IMR-90 (cell line): Measurements from ENCODE around the gene RAB11FIP3. TPM values are rescaled to one million over a fixed set of nuclear protein-coding genes. Genes with fewer than 3 reads are reported as not detected.
A peak's percentile ranks its signal among the peaks of the same experiment; 100 is the strongest.

ENCODE experiments used
- ATAC-seq: fragments of 200-7000 bp; cut with Tn5 transposase; 2 replicates; pipeline ENCODE4 v1.9.1; 2020; ENCODE audit warnings: low read depth, mild to moderate bottlenecking, moderate library complexity
- BruUV-seq: library from RNA; stranded (reverse); fragments of 400-500 nt; replicated peaks from 2 replicates; lab custom pipeline; 2021; lab: Mats Ljungman, UMichigan
- CTCF ChIA-PET: fragments of 300-600 bp; formaldehyde crosslinking; extraction: SDS; loops from one replicate; lab custom pipeline; 2021; ENCODE audit warnings: antibody characterized with exemption; lab: Yijun Ruan, JAX
- POLR2A ChIA-PET: fragments of 300-600 bp; sonication (Branson Sonifier 250); formaldehyde crosslinking; loops from one replicate; lab custom pipeline; 2022; ENCODE audit warnings: antibody characterized with exemption; ENCODE audit not compliant: unreplicated experiment; lab: Charles Lee
- DNase-seq: peaks from one replicate; pipeline ENCODE4 v3.0.0; 2013
- H2AFZ ChIP-seq: replicated peaks from 2 replicates; pipeline ENCODE3; 2013; ENCODE audit warnings: low read length, mild to moderate bottlenecking; ENCODE audit not compliant: poor library complexity
- H2AK5ac ChIP-seq: 2 replicates; pipeline ENCODE4 v1.6.1; 2013; ENCODE audit warnings: low read depth, low read length, inconsistent platforms
- H2AK9ac ChIP-seq: replicated peaks from 2 replicates; pipeline ENCODE3; 2013; ENCODE audit warnings: mild to moderate bottlenecking, low read depth, low read length, moderate library complexity; ENCODE audit not compliant: poor library complexity
- H2BK120ac ChIP-seq: 2 replicates; pipeline ENCODE4 v1.6.1; 2013; ENCODE audit warnings: low read depth, low read length, inconsistent platforms
- H2BK15ac ChIP-seq: 3 replicates; pipeline ENCODE4 v1.6.1; 2013; ENCODE audit warnings: low read depth, low read length, inconsistent platforms
- H2BK20ac ChIP-seq: 2 replicates; pipeline ENCODE4 v1.6.1; 2013; ENCODE audit warnings: low read depth, mild to moderate bottlenecking, inconsistent platforms, low read length, moderate library complexity
- H2BK5ac ChIP-seq: 2 replicates; pipeline ENCODE4 v1.6.1; 2013; ENCODE audit warnings: mild to moderate bottlenecking, low read depth, low read length, inconsistent platforms; ENCODE audit not compliant: poor library complexity, severe bottlenecking
- H3K14ac ChIP-seq: replicated peaks from 2 replicates; pipeline ENCODE4 v1.6.1; 2013; ENCODE audit warnings: low read depth, low read length, inconsistent platforms
- H3K18ac ChIP-seq: 2 replicates; pipeline ENCODE4 v1.6.1; 2013; ENCODE audit warnings: low read depth, low read length, control low read depth
- H3K23ac ChIP-seq: 2 replicates; pipeline ENCODE4 v1.6.1; 2013; ENCODE audit warnings: low read depth, low read length, inconsistent platforms
- H3K27ac ChIP-seq: 2 replicates; pipeline ENCODE4 v1.5.1; 2013; ENCODE audit warnings: mild to moderate bottlenecking, control low read depth, low read length; ENCODE audit not compliant: insufficient read depth
- H3K27me3 ChIP-seq: 2 replicates; pipeline ENCODE4 v1.6.1; 2013; ENCODE audit warnings: low read length; ENCODE audit not compliant: control insufficient read depth, insufficient read depth
- H3K36me3 ChIP-seq: 2 replicates; pipeline ENCODE4 v1.6.1; 2013; ENCODE audit warnings: low read length, mixed read lengths; ENCODE audit not compliant: control insufficient read depth, insufficient read depth
- H3K4ac ChIP-seq: 2 replicates; pipeline ENCODE4 v1.6.1; 2013; ENCODE audit warnings: low read depth, low read length, inconsistent platforms
- H3K4me1 ChIP-seq: 2 replicates; pipeline ENCODE4 v1.6.1; 2013; ENCODE audit warnings: low read length, mixed read lengths; ENCODE audit not compliant: control insufficient read depth, insufficient read depth
- H3K4me2 ChIP-seq: 2 replicates; pipeline ENCODE4 v1.6.1; 2013; ENCODE audit warnings: low read depth, mild to moderate bottlenecking, control low read depth, low read length, moderate library complexity
- H3K4me3 ChIP-seq: 2 replicates; pipeline ENCODE4 v1.5.1; 2013; ENCODE audit warnings: low read depth, mild to moderate bottlenecking, control low read depth, low read length, moderate library complexity; ENCODE audit not compliant: insufficient read depth
- H3K56ac ChIP-seq: 2 replicates; pipeline ENCODE4 v1.6.1; 2013; ENCODE audit warnings: low read length, inconsistent platforms; ENCODE audit not compliant: insufficient read depth; ENCODE audit errors: extremely low read depth
- H3K79me1 ChIP-seq, 2 experiments: 2 replicates each; pipeline ENCODE4 v1.6.1; 2013; ENCODE audit warnings: low read length in 2 of 2, inconsistent platforms in 1 of 2, low read depth in 1 of 2
- H3K9ac ChIP-seq: 2 replicates; pipeline ENCODE4 v1.6.1; 2013; ENCODE audit warnings: low read depth, low read length, control low read depth
- H3K9me1 ChIP-seq: 2 replicates; pipeline ENCODE4 v1.6.1; 2013; ENCODE audit warnings: low read length, inconsistent platforms; ENCODE audit not compliant: insufficient read depth
- H3K9me3 ChIP-seq: 2 replicates; pipeline ENCODE4 v1.6.1; 2013; ENCODE audit warnings: low read length; ENCODE audit not compliant: control insufficient read depth, insufficient read depth
- H4K20me1 ChIP-seq: 2 replicates; pipeline ENCODE4 v1.6.1; 2013; ENCODE audit warnings: low read length, inconsistent platforms; ENCODE audit not compliant: insufficient read depth
- H4K5ac ChIP-seq: 2 replicates; pipeline ENCODE4 v1.6.1; 2013; ENCODE audit warnings: mild to moderate bottlenecking, low read depth, low read length, control low read depth
- H4K8ac ChIP-seq, 2 experiments: 2 replicates each; pipeline ENCODE4 v1.6.1; 2013; ENCODE audit warnings: low read depth in 2 of 2, low read length in 2 of 2, control low read depth in 1 of 2, inconsistent platforms in 1 of 2
- H4K91ac ChIP-seq: 2 replicates; pipeline ENCODE4 v1.6.1; 2013; ENCODE audit warnings: low read depth, low read length, inconsistent platforms; ENCODE audit not compliant: insufficient read depth
- BHLHE40 ChIP-seq: fragments of 150-350 bp; IDR thresholded peaks from 2 replicates; pipeline ENCODE4 v1.6.1; 2016; ENCODE audit warnings: mild to moderate bottlenecking, low read depth, low read length
- CEBPB ChIP-seq: IDR thresholded peaks from 2 replicates; pipeline ENCODE4 v1.6.1; 2012; ENCODE audit warnings: low read depth, low read length, improper control_type of control experiment
- CHD1 ChIP-seq: IDR thresholded peaks from 2 replicates; pipeline ENCODE4 v1.6.1; 2012; ENCODE audit warnings: low read depth, low read length, improper control_type of control experiment
- MAFK ChIP-seq: IDR thresholded peaks from 2 replicates; pipeline ENCODE4 v1.6.1; 2012; ENCODE audit warnings: low read depth, low read length, improper control_type of control experiment
- MAZ ChIP-seq: IDR thresholded peaks from 2 replicates; pipeline ENCODE4 v1.6.1; 2012; ENCODE audit warnings: low read depth, mild to moderate bottlenecking, low read length, improper control_type of control experiment, moderate library complexity, borderline replicate concordance
- MXI1 ChIP-seq: IDR thresholded peaks from 2 replicates; pipeline ENCODE4 v1.6.1; 2012; ENCODE audit warnings: low read depth, mild to moderate bottlenecking, low read length, moderate library complexity, borderline replicate concordance
- NFE2L2 ChIP-seq: fragments of 150-350 bp; IDR thresholded peaks from 2 replicates; pipeline ENCODE4 v1.6.1; 2016; ENCODE audit warnings: low read depth, mild to moderate bottlenecking, low read length
- POLR2A ChIP-seq: IDR thresholded peaks from 2 replicates; pipeline ENCODE4 v1.6.1; 2012; ENCODE audit warnings: mild to moderate bottlenecking, low read depth, low read length
- RAD21 ChIP-seq: IDR thresholded peaks from 2 replicates; pipeline ENCODE4 v1.6.1; 2012; ENCODE audit warnings: low read length, improper control_type of control experiment
- RCOR1 ChIP-seq: IDR thresholded peaks from 2 replicates; pipeline ENCODE4 v1.6.1; 2012; ENCODE audit warnings: mild to moderate bottlenecking, low read length, improper control_type of control experiment; ENCODE audit not compliant: insufficient replicate concordance
- RFX5 ChIP-seq: IDR thresholded peaks from 2 replicates; pipeline ENCODE4 v1.8.0; 2012; ENCODE audit warnings: low read depth, mild to moderate bottlenecking, low read length, moderate library complexity
- WGBS, 2 experiments: methylation state at CpG; one replicate each; pipeline versions ENCODE4 v1.1.5 to v1.1.7; 2013; ENCODE audit warnings: missing lambda C conversion rate in 2 of 2; ENCODE audit not compliant: insufficient read length in 1 of 2; ENCODE audit errors: extremely low coverage in 2 of 2; 5-methylcytosine and 5-hydroxymethylcytosine counted together
- dilution Hi-C: fragments of 300-500 bp; cut with HindIII; formaldehyde crosslinking; loops from one replicate; pipeline ENCODE4 v1.14.3; 2018; ENCODE audit warnings: low sequenced_read_pairs; ENCODE audit not compliant: unreplicated experiment
- in situ Hi-C: fragments of 300-500 bp; cut with MboI; formaldehyde crosslinking; loops from 3 replicates; pipeline ENCODE4 v1.14.3; 2019; ENCODE audit warnings: low sequenced_read_pairs, inconsistent platforms, mixed read lengths
- intact Hi-C: fragments of 100-400 bp; cut with micrococcal nuclease; formaldehyde crosslinking; loops from 2 replicates; pipeline ENCODE4 v1.10.0; 2022
- polyA plus RNA-seq, 3 experiments: library from polyadenylated mRNA; depleted of rRNA; stranded (reverse); fragments of >200 nt; gene quantifications; 2 replicates each; pipeline ENCODE4 v1.2.3, GENCODE V29; 2012; ENCODE audit warnings: low replicate concordance in 1 of 3
- total RNA-seq: library from RNA; depleted of rRNA; stranded (reverse); fragments of >200 nt; gene quantifications from 2 replicates; pipeline ENCODE4 v1.2.3, GENCODE V29; 2012
- TF ChIP-seq, protein P1 (sequence below): conservative IDR thresholded peaks from 2 replicates; pipeline ENCODE4 v1.5.1; 2012; ENCODE audit warnings: mild to moderate bottlenecking, low read depth, low read length, improper control_type of control experiment
- TF ChIP-seq, protein P2 (sequence below): fragments of 150-350 bp; IDR thresholded peaks from 2 replicates; pipeline ENCODE4 v1.6.1; 2016; ENCODE audit warnings: low read depth, mild to moderate bottlenecking, low read length, moderate library complexity, borderline replicate concordance
- TF ChIP-seq, protein P3 (sequence below): fragments of 150-350 bp; IDR thresholded peaks from 2 replicates; pipeline ENCODE4 v1.6.1; 2017; ENCODE audit warnings: mild to moderate bottlenecking, antibody characterized with exemption, low read length, low read depth

RAB11FIP3 gene
- total and polyA plus RNA-seq, 2 of the 4 experiments (the other 2 are of a cell fraction), result 7.5 to 22.5 TPM

DNA sequence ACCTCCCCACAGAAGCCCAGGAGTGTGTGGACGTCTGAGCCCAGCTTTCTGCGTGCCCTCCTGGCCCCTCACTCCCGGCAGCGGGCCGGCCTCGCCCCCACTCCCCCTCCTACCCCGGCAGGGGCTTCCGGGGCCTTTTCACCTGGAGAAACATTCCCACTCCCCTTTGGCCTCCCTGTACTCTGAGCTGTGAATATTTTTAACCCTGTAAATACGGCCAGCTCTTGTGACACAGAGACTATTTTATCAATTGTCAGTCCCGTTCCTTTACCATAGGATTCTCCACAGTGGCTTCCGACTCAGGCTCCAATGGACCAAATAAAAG, 128.8 kb downstream of the RAB11FIP3 start:
- Histone ChIP-seq H2BK20ac (no peak overlapping the region), H4K20me1 (peaks cover 9% of the 10 kb centered on the region; the same call in 1 of the 2 replicates), H2AFZ (no peak overlapping the region), H3K27ac (no peak overlapping the region), H3K79me1 (no peaks in the 10 kb centered on the region; a peak in 1 of 4 replicates), H2BK120ac (no peak overlapping the region), H3K27me3 (peaks cover 17% of the 10 kb centered on the region), H4K8ac (no peak overlapping the region), H3K4me2 (no peak overlapping the region), H4K5ac (no peak overlapping the region), H3K4ac (no peak overlapping the region), H3K9me3 (no peaks in the 10 kb centered on the region), H3K36me3 (peaks cover 17% of the 10 kb centered on the region), H3K14ac (no peak overlapping the region), H3K4me1 (0 out of 2 replicates have a peak, but pooled peaks cover 3% of the 10 kb centered on the region), H3K9me1 (no peaks in the 10 kb centered on the region), H3K23ac (no peak overlapping the region), H3K56ac (no peak overlapping the region), H3K9ac (no peak overlapping the region), H2AK9ac (peak overlapping the region; percentile 58), H2BK15ac (no peak overlapping the region), H2AK5ac (no peak overlapping the region), H4K91ac (no peak overlapping the region), H3K18ac (no peak overlapping the region), H2BK5ac (no peak overlapping the region), H3K4me3 (no peak overlapping the region)
- no TSS peak for BruUV-seq
- ChIA-PET POLR2A (no interaction called here), CTCF (no interaction called here)
- dilution Hi-C loops (no loop called here), intact Hi-C loops (no loop called here), in situ Hi-C loops (no loop called here)
- DNase-seq (no peak), ATAC-seq (no peak)
- WGBS, 2 experiments, result 60% methylated on average over 3 of the region's 11 CpGs; no CpG with 5 or more reads in 1 of the 2 experiments
- TF ChIP-seq BHLHE40 (no peak), POLR2A (no peak), MXI1 (no peak), CEBPB (no peak), MAFK (no peak), MAZ (no peak), RAD21 (no peak), RFX5 (no peak), CHD1 (no peak), NFE2L2 (no peak), RCOR1 (no peak)
- TF ChIP-seq, protein P1, sequence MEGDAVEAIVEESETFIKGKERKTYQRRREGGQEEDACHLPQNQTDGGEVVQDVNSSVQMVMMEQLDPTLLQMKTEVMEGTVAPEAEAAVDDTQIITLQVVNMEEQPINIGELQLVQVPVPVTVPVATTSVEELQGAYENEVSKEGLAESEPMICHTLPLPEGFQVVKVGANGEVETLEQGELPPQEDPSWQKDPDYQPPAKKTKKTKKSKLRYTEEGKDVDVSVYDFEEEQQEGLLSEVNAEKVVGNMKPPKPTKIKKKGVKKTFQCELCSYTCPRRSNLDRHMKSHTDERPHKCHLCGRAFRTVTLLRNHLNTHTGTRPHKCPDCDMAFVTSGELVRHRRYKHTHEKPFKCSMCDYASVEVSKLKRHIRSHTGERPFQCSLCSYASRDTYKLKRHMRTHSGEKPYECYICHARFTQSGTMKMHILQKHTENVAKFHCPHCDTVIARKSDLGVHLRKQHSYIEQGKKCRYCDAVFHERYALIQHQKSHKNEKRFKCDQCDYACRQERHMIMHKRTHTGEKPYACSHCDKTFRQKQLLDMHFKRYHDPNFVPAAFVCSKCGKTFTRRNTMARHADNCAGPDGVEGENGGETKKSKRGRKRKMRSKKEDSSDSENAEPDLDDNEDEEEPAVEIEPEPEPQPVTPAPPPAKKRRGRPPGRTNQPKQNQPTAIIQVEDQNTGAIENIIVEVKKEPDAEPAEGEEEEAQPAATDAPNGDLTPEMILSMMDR, result no peak
- TF ChIP-seq, protein P2, sequence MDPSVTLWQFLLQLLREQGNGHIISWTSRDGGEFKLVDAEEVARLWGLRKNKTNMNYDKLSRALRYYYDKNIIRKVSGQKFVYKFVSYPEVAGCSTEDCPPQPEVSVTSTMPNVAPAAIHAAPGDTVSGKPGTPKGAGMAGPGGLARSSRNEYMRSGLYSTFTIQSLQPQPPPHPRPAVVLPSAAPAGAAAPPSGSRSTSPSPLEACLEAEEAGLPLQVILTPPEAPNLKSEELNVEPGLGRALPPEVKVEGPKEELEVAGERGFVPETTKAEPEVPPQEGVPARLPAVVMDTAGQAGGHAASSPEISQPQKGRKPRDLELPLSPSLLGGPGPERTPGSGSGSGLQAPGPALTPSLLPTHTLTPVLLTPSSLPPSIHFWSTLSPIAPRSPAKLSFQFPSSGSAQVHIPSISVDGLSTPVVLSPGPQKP, result no peak
- TF ChIP-seq, protein P3, sequence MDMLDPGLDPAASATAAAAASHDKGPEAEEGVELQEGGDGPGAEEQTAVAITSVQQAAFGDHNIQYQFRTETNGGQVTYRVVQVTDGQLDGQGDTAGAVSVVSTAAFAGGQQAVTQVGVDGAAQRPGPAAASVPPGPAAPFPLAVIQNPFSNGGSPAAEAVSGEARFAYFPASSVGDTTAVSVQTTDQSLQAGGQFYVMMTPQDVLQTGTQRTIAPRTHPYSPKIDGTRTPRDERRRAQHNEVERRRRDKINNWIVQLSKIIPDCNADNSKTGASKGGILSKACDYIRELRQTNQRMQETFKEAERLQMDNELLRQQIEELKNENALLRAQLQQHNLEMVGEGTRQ, result no peak
